GM18909 (cell line): ENCODE results near the gene CCNK.

Source experiments
- ATAC-seq: cut with Tn5 transposase; IDR thresholded peaks from one replicate; pipeline ENCODE4 v1.9.1; 2021; ENCODE audit warnings: mild to moderate bottlenecking; ENCODE audit not compliant: unreplicated experiment, poor library complexity

Gene CCNK

DNA sequence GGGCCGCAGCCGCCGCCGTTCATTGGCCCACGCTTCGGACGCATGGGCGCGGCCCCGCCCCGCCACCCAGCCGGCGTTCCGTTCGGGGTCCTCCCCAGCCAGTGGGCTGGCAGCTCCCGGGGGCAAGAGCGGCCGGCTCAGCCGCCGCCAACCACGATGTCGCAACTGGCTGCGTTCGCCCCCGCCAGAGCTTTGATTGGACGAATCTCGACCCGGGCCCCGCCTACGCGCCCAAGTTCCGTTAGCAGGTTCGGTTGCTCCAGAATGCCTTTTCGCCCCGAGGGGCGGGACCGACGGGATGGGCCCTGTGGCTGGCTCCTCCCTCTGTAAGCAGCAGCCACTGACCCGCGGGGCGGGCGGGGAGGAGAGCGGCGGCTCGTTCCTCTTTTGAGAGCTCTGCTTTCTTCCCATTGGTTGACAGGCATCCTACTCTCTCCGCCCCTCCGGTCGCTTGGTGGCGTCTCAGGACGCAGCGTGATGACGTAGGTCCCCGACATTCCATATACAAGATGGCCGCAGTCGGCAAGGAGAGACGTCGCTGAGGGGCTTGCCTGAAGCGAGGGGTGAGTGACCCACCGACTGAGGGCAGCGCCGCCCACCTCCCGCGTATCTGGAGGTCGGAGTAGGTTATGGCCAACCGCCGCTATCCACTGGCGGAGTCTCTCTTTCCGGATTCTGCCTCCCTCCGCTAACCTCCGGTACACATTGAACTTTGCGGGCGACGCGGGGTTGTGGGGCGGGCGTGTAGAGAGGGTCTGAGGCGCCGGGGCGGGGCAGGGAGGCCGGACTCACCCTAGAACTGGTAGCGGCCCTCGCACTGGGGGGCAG, at the start of gene CCNK:
TSS of gene CCNK (plus strand) at position 493 of the 828 bp plus-strand sequence. CDS start 11,269 bp downstream, outside the sequence.
- peak; percentile 90 for ATAC-seq

GRCh38 chr14:99431986-99432385, 49.2 kb upstream of the CCNK start:
- ATAC-seq: no peak

DNA sequence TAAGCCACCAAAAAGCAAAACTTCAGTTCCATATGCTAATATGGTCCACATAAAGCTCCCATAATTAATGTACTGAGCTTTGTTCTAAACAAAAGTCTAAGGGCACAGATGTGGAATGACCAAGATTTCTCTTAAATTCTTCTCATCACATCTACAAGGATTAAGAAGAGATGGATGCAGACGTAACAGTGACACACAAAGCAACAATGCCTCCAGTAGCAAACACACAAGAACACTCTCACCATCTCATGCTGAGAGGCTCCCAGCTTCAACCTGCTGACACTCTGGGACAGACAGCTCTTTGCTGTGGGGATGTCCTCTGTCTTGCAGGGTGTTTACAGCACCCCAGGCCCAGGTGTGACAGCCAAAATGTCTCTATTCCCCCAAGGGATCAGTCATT, 48.7 kb upstream of the CCNK start:
- ATAC-seq: no peak

DNA sequence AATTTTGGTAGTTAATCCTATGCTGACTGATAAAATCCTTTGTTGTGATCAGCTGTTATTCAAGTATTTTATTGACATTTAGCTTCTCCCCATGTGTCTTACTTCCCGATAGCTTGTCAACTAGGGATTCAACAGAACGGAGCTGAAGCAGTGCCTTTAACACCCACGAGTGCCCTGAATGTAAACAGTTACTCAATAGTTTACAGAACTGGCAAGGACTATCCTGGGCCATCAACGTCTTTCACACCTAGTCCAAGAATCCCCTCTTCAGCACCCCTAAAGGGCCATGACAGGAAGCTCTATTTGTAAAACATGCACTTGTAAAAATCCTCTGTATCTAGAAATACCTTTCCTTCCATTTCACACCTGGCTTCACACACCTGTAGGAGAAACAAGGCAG, 45.9 kb upstream of the CCNK start:
- ATAC-seq: no peak

DNA sequence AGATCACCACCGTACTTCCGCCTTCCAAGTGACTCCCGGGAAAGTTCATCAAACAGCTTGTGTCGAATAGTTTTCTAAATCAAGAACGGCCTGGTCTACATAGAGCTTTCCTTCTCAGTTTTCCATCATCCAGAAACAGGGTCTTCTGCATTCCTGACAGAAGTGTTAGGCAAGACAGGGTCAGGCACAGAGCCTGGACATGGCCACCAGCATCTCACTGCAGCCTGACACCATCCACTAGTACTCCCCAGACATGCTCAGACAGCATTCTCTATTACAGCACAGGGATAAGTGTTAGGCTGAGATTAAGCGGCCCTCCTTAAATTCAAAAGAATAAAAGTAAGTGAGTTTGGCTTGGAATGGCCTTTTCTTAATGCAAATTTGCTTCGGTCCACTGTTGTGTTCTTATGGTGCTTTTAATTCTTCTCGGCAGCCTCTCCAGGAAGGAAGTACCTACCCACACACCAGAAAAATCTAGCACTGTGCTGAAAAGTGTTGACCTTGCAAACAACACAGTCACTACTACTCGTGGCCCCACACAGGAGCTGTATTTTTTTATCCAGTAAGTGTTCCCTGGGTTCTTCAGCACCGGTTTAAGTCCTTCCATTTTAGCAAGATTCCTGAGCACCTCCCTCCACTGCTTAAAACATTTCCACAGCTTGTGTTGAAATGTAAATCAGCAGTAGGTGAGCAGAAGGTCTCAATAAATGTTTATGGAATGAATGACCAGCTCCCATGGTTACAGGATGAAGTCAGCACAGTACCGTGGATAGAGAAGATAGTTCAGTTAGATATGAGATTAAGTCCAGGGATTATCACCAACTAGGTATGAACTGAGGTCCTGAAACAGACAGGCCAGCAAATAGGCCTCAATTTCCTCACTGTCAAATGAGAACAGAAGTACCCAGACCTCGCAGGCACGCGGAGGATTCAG, 44.7 kb upstream of the CCNK start:
- ATAC-seq: no peak

- ATAC-seq: no peak
Measured at GRCh38 chr14:99437706-99438105, 43.5 kb upstream of the CCNK start.

- no peak for ATAC-seq
Measured at GRCh38 chr14:99440278-99440677, 40.9 kb upstream of the CCNK start.

DNA sequence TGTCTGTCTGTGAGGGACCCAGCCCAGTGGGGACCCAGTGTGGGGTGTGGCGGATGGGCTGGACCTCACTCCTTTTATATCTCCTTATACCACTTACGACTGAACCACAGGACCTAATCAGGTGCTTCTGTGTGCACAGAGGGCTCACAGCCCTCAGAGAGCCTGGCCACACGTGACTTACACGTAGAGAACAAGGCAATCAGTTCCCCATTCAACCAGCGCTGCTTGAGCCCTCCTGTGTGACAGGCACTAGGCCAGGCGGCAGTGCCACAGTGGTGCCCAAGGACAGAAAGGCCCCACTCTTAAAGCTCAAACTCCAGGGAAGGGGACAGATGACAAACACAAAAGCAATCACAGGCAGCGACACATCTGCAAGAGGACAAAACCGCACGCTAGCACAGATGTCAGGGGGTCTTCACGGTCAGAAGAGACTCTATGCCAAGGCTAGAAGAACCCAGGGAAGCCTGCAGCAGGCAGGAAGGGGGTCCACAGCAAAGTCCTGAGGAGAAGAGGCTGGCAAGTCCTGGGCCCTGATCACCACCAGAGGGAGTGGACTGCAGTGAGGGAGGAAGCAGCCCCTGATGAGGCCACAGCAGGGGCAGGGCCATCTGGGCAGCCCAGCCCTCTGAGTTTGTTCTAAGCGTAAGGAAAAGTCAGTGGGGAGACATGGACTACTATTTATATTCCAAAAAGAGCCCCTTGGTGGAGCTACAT, 39.9 kb upstream of the CCNK start:
- ATAC-seq: no peak

- no peak for ATAC-seq
Measured at GRCh38 chr14:99441918-99442317, 39.3 kb upstream of the CCNK start.

GRCh38 chr14:99445931-99446330, 35.3 kb upstream of the CCNK start:
- ATAC-seq: no peak

DNA sequence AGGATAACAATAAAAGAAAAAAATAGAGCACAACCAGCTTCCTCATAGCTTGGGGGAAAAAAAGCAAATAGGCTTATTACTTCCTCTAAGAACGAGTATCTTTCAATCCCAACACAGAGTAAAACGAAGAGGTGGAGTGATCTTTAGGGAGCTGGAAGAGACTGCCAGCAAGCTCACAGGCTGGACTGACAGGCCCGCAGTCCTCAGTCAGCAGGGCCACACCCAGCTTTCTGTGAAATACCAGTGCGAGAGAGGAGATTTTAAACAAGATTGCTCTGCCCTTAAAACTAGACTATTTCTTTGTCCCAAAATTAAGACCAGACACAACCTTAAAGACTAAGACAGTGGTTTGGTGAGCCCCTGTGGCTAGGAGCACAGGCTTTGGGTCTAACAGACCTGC, 33.5 kb upstream of the CCNK start:
- no peak for ATAC-seq

GRCh38 chr14:99450266-99450665, 30.9 kb upstream of the CCNK start:
- ATAC-seq: no peak

DNA sequence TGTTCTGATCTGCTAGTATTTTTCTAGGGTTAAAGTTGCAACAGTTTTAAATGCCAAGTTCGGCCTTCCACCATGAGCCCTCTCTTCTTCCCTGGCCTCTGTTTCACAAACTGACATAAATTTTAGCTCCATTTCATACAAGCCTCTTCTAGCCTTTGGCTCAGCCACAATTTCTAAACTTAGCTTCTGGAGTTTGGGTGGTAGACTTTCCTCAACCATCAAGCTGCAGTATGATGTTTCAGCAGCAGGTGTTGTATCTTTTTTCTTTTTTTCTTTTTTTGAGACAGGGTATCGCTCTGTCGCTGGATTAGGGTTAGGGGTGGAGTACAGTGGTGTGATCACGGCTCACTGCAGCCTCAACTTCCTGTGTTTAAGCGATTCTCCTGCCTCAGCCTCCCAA, 30.0 kb upstream of the CCNK start:
- no peak for ATAC-seq

DNA sequence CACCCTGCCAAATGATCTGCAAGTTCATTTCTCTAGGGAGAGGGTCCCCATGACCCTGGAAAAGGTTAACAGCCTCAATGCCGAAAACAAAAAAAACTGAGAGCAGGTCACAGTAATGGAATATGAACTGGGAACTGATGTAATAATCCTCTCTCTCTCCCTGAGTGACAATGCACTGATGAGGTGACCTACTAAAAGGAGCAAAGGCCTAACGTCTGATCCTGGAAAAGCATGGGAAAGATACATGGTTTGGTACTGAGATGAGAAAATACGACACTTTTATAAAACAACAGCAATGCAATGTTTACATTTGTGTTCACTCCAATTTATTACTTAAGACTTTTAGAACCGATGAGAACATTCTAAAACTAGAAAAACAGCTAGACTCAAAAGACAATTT, 28.2 kb upstream of the CCNK start:
- ATAC-seq: no peak

DNA sequence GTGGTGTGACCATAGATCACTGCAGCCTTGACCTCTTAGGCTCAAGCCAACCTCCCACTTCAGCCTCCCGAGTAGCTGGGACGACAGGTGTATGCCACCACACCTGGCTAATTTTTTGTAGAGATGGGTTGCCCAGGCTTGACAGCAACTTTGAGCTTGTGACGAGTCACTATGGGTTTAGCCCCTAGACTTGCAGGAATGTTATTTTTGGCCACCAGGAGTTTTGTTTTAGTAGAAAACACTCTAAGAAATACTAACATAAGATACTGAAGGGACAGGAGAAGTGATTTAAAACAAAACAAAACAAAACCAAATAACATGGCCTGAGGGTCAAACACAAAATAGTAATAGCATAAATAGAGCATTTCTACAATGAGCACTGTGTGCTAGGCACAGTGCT, 27.0 kb upstream of the CCNK start:
- no peak for ATAC-seq

- no peak for ATAC-seq
Measured at GRCh38 chr14:99459481-99460100, 21.6 kb upstream of the CCNK start.

DNA sequence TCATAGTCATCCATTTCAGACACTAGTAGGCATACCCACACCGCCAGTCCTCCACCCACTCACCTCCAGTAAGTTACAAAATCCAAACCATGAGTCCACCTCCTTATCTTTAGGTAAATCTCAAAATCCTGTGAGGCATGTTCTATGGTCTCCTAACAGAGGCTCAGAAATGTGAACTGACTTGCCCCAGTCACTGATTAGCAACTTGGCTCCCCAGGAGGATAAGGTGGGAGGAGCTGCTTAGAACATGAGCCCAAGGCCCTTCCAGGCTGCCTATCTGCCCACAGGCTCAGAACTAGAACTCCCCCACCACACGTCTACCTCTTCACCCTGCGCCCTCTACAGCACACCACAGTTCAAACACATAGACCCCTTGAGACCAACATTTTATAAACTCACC, 20.4 kb upstream of the CCNK start:
- ATAC-seq: no peak

GRCh38 chr14:99461411-99462085, 19.7 kb upstream of the CCNK start:
- ATAC-seq: no peak

DNA sequence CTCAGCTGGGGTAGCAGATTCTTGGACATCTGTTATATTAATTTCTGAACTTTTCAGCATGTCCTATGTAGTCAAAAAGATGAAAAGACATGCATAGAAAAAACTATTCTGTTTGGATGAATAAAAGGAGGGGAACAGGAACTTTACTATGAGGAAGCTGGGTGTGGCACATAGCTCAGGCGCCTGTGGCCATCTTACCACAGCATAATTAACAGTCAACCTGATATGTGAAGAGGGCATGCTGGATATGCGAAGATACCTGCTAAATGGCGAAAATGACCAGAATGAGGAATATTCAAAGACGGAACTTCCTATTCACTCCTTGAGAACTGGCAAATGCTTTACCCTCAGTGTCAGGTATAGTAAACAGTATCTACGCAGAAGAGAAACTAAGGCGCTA, 19.0 kb upstream of the CCNK start:
- no peak for ATAC-seq

GRCh38 chr14:99463974-99464373, 17.2 kb upstream of the CCNK start:
- ATAC-seq: no peak
